Medulla oblongata (tissue), 1 donor: ENCODE data around the gene DAD1.
"Not testable (repeated sequence)": the region's sequence is repeated elsewhere in the genome, so short reads cannot be mapped to it uniquely, and the experiment has no call there.

Experiments
- DNase-seq: peaks from one replicate; pipeline ENCODE4 v3.0.0-alpha.2; 2015; ENCODE audit errors: extremely low spot score

Gene DAD1

DNA sequence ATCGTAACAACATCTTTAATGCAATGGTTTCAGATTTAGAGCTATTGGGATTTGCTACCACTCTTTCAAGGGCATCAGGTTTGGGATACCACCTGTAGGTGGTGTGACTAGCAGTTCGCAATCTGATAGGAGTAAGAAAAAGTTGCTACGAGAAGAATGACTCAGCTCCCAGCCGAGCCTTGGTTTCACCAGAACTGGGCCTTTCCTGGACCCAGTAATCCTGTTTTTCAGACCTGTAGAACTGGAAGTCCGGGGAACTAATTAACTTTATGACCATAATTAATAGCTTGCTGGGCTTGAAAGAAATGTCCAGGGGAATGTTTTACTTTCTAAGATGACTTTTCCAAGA lies 9.8 kb upstream of the DAD1 start:
- DNase-seq, result peak; percentile 50

DNA sequence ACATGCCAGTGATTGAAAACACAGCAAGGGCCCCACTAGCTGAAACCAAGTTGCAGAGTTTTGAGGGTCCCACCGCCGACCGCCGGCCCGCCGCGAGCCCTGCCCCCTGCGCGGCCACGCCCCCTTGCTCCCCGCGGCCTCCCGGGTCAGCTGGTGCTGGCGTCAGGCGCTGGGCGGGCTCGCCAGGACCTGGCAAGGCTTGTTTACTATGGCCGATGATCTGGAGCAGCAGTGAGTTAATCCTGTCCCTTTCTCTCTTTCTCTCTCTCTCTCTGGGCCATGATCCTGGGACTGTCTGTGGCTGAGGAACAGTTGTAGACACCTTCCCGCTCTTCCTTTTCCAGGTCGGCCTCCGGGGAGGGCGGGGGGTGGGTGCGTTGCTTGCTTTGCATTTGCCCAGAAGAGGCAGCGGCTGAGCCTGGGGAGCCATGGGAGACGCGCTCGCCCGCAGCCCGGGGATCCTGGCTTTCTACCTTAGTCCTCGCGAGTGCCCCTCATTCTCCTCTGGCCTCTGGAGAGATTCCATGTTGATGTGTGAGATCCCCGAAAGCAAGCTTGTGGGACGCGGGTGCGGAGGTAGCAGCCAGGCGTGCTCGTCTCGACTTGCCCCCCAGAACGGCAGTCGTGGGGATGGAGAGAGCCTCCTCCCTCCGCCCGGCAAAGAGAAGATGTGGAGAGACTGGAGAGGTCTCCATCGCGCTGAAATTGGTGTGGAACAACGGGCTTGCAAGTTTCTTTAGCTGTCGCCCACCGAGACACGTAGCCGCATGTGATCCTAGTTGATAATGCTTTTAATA lies 9.3 kb upstream of the DAD1 start, which contains the start of gene ABHD4:
Gene ABHD4 (plus strand): TSS at position 202 of the 797 bp plus-strand sequence. CDS start 7 bp downstream, at position 209.
- DNase-seq, result peak; percentile 89

DNA sequence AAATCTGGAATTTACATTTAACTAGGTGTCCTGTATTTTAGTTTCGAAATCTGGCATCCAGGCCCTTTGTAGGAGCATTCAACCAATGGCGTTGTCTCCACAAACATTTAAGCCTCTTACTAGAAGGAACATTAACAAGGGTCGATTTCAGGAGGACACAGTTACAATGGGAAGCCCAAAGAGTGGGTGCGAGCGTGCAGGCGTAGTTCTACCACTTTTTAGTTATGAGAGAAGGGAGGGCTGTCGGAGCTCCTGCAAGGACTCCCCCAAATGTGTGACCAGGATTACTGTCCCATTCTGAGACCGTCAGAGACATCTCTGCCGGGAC lies 8.7 kb upstream of the DAD1 start:
- no peak for DNase-seq

DNA sequence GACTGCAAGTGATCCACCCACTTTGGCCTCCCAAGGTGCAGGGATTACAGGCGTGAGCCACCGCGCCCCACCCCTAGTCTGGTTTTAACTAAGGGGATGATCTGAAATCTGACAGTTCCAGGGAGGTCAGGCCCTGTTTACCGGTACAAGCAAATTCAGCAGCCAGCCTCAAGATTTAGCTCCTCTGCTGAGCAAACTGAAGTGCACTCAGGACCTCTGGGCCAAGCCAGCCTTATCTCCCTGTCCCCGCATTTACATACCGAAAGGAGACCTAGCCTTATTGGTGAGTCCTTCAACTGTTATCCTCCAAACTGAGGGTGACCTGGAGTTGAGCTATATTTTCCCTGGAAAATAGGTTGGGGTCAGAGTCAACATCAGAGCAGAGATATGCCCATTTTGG lies 8.2 kb upstream of the DAD1 start:
- DNase-seq, result no peak

DNA sequence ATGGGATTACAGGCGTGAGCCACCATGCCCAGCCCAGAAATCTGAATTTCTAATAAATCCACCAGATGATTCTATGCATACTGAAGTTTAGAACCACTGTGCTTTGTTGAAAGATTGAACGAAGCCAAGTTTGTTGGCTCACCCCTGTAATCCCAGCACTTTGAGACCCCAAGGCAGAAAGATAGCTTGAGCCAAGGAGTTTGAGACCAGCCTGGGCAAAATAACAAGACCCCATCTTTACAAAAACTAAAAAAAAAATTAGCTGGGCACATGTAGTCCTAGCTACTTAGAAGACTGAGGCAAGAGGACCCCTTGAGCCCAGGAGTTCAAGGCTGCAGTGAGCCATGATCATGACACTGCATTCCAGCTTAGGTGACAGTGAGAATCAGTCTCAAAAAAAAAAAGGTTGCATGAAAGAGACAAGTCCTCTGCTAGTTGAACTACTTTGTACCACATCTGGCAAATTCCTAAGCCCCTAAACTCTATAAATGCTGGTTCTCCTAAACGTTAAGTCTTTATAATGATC lies 7.4 kb upstream of the DAD1 start:
- DNase-seq, result no peak

DNA sequence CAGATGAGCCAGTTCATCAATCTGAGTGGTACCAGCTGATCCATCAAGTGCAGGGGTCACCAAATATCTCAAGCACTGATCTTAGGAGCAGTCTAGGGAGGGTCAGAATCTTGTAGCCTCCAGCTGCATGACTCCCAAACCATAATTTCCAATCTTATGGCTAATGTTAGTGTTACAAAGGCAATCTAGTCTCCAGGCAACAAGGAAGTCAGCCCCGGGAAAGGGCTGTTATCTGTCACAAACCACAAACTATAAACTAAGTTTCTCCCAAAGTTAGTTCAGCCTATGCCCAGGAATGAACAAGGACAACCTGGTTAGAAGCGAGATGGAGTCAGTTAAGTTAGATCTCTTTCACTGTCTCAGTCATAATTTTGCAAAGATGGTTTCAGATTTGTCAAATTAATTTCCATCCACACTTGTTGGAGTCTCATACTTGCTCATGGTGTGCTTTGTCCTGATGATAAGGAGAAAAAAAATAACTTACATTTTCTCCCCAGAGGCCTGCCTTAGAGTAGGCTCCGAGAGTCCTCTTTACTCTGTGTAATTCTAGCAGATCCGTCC lies 5.2 kb upstream of the DAD1 start:
- no peak for DNase-seq

DNA sequence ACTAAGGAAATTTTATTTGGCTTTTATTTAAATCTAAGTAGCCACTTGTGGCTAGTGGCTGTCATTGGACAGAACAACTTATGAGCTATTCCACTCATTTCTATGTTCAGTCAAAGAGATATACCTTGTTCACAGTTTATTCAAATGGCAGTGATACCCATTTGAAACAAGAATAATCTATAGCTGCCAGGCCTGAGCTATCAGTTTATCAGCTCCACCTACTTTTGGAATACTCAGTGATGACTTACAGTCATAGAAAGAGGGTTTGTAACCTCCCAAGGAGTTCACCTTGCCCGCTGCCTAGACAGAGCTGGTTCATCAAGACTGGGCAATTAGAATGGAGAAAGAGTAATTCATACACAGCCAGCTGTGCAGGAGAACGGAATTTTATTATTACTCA lies 4.6 kb upstream of the DAD1 start:
- DNase-seq, result no peak

DNA sequence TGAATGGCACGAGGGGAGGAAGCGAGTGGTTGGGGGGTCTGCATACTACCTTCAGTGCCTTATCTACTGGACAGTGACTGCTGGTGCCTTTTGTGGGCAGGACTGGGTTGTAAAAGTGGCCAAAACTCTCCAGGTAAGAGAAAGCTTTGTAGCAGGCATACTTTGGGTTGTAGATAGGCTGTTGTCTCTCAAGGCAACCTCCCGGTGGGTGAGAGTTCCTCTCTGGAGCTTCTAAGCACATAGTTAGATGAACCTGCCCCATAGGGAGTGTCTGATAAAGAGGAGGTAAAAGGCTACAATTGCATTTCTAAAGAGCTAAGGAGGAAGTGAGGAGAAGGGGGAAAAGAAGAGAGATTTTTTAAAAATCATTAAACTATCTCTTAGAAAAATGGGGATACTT lies 4.2 kb upstream of the DAD1 start:
- DNase-seq, result no peak

DNA sequence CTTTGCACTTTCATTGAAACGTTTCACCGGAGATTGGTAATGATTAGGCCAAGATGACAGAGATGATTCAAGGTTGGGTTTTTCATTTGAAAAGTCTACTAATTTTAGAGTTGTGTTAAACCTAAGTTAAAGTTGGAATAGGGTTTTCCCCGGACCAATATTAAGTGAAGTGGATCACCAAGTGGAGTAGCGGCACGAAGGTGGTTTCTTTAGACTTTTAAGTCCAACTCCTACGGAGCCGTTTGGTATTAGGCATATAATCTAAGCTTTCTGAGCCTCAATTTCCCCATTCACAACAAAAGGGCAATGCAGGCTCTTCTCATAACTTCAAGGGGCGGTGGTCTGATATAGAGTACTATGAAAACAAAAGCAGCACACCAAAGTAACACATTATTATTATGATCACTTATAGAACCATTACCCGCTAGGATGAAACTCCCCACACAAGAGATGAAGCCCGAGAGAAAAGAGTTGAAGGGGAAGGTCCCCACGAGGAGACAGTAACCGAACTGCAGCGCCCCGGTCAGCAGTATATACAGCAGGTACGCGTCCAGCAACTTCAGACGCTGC lies 413 bp downstream of the DAD1 start:
- DNase-seq, result no peak

DNA sequence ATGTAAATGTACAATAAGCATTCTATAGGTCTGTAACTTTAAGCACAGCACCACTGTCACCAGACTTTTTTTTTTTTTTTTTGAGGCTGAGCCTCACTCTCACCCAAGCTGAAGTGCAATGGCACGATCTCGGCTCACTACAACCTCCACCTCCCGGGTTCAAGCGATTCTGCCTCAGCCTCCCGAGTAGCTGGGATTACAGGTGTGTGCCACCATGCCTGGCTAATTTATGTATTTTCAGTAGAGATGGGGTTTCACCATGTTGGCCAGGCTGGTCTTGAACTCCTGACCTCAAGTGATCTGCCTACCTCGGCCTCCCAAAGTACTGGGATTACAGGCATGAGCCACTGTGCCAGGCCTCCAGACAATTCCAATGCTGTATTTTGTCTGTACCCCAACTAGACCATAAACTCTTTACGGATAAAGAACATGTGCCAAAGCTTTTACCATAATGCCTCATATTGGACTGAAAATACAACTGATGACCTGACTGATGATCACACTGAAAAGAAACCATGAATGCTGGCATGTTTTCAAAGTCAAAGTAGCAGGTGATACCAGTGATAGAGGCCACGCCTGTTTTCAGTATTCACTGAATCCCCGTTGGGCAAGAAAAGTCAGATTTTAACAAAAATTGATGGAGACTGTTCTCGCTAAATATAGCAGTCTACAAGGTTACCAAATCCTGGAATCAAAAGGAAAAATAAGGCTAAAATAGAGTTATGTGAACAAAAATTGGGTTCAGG lies 1.2 kb downstream of the DAD1 start:
- not testable (repeated sequence) for DNase-seq

DNA sequence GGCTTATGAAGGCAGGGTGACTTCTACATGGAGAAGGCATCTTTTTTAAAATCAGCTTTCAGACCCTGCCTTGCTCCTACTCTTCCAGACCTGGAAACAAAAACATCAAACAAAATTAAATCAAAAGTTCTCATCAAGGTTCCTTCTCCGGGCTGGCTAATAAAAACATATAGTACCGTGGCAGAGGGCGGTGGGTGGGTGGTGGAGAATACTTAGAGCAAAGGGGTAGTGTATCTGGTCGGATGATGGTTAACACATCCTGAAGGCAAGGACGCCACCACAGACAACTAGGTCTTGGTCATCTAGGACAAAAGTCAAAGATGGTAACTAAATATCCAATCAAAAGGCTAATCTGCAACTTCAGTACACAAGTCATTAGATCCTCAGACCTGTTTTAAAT lies 1.8 kb downstream of the DAD1 start:
- DNase-seq, result no peak

DNA sequence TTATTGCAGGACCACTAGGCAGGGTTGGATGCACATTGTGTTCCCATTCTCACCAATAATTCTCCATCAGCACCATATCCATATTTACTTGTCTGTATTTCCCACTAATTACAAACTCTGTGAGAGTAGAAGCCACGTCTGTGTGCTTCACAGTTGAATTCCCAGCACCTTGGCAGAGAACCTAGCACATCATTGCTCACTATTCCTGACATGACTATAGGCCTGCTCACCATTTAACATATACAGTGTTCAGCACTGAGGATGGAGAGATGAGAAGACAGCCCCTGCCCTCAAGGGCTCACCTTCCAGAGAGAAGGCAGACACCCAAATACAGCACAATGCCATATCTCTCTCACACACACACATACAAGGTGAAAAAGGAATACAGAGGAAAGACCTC lies 5.0 kb downstream of the DAD1 start:
- DNase-seq, result no peak

DNA sequence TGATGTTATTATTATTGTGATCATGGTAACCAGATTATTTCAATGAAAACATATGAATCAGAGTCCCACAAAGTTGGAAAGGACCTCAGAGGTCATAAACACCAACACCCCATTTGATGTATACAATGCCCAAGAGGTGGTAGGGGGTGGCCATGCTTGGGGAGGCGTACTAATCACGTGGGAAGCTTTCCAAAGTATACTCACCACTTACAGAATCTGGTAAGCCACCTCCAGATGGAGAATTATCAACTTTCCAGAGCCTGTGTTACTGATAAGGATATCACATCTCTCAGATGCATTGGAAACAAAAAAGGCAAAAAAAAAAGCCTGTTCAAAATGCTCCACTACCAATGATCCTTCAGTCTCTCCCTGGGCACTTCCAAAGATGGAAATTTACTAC lies 8.4 kb downstream of the DAD1 start:
- DNase-seq, result no peak

DNA sequence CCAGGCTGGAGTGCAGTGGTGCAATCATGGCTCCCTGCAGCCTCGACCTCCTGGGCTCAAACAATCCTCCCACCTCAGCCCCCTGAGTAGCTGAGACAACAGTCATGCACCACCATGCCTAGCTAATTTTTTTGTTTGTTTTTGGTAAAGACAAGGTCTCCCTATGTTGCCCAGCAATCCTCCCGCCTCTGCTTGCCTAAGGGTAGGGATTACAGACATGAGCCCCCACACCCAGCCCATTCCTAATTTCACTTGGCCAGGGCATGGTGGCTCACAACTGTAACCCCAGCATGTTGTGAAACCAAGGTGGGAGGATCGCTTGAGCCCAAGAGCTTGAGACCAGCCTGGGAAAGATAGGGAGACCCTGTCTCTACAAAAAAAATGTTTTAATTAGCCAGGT lies 9.1 kb downstream of the DAD1 start:
- DNase-seq, result no peak

DNA sequence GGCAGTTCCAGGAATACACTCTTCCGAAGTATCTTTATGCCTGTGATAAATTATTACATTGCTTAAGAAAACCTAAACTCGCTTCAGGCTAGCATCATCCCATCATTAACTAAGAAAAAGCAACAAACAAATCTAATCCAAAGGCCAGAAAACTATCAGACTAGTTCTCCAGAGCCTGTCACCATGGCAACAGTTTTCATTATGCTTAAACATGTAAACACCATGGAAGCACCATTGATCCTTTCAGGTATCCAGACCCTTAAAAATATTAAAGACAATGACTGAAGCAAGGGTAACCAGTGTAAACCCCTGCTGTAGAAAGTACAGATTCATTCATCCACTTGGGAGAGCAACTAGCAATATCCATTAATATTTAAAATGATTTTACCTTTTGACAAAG lies 9.8 kb downstream of the DAD1 start:
- DNase-seq, result no peak

DNA sequence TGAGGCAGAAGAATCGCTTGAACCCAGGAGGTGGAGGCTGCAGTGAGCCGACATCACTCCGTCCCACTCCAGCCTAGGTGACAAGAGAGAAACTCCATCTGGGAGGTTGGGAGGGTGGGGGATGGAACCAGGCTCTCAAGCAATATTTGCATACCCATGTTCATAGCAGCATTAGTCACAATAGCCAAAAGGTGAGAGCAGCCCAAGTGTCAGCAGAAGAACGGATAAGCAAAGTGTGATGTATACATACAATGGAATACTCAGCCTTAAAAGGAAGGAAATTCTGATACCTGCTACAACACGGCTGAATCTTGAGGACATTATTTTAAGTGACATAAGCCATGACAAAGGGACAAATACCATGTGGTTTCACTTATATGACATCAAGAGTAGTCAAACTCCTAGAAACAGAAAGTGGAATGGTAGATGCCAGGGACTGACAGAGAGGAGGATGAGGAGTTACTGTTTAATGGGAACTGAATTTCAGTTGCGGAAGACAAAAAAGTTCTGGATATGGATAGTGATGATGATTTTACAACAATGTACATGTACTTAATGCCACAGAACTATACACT lies 11.6 kb downstream of the DAD1 start:
- no peak for DNase-seq

DNA sequence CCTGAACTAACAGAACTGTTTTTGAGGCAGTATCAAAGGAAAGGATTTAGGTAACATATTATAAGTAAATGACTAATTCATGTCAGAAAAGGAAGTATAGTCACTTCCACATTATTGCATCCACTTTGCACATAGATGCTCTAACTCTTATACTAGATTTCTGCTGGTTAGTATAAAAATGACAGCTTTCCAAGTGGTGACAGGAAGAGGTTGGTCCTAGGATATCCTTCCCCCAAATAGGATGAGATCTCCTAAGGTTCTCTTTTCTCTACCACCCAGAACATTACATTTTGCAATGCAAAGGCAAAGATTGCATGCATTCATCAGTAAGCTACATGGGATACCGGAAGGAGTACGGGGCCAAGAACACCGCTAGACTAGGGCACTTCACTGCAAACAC lies 15.2 kb downstream of the DAD1 start:
- DNase-seq, result no peak

DNA sequence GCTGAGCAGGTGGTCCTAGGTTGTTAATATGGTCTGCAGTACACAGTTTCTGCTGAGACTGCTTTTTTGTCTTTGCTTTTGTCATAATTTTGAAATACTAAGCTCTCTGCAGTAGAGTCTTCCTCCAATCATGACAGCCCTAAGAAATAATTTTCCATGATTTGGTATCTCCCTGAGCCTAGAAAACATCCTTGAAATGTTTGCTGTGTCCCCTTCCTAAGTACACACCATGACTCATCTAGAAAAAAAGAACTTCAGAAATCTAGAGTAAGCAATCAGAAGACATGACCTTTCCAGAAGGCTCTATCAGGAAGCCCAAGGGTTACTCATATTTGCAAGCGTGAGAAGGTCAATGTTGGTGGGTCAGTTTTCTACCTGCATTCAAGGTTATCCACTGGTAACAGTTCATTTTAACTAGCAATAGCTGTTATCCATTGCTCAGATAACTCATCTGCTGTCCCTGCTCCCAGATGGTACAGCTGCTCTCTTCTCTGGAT lies 16.4 kb downstream of the DAD1 start:
- DNase-seq, result no peak

DNA sequence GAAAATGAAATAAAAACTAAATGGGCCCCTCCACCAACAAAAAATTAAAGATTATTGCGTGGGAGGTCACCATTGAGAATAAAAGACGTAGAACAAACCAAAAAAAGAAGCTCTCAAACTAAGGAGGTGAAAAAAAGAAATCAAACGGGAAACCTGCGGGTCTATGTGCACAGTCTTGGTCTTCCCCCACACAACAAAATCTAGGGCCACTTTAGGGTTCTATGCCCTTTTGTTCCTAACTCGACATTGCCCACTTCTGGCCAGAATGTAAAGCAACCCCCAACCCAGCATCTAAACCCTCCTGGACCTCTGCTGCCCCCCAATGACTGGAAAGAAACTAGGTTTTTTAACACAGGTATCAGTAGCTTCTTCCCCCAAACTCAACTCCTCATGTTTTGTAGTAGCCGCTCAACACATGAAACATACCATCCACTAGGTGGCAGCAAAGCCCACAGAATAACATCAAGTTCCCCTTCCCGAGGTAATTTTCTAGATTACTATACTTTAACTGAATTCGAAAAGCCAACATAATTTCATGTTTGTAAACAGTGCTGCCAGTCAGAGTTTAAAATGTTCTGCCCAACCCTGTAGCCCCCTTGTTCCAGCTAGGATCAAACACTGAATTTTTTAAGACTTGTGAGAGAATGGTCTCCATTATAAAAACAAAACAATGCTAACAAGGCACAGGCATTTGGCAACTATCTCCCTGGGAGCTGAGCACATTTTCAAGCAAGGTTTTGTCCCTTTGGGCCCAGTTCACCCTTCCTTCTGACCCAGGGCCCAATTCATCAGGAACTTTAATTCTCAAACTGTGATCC lies 18.7 kb downstream of the DAD1 start:
- peak; percentile 97 for DNase-seq

DNA sequence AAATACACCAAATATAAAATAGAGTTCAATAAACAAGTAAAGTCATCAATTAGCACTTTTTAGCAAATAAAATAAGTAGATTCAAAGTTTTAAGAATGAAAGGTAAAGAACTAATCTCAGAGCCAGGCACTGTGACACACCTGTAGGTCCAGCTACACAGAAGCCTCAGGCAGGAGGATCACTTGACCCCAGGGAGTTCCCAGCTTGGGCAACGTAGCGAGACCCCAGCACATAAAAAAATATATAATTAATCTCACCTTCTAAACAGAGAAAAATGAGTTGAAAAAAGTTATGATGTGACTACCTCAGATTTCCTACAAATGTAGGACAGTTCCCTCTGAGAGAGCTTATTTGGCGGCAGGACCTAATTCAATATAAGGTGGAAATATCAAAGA lies 19.3 kb downstream of the DAD1 start:
- no peak for DNase-seq

DNA sequence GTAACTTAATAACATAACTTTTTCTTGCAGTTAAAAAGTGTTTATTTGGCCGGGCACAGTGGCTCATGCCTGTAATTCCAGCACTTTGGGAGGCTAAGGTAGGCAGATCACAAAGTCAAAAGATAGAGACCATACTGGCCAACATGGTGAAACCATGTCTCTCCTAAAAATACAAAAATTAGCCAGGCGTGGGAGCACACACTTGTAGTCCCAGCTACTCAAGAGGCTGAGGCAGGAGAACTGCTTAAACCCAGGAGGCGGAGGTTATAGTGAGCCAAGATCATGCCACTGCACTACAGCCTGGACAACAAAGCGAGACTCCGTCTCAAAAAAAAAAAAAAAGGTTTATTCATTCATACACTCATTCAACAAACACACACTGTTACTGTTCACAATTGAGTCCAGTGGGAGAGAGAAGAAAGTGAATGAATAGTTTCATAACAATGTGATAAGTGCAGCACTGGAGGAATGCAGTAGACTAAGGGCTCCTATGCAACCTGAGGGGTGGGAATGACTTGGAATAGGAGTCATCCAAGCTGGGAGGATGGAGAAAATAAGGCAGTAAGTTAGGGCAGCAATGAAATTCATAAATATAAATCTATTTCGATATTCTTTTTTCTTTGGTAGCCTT lies 19.8 kb downstream of the DAD1 start:
- DNase-seq, result no peak
